Mucosa of stomach (tissue), 1 donor: ENCODE measurements around the gene RBFA.
"Not testable (repeated sequence)": the region's sequence is repeated elsewhere in the genome, so short reads cannot be mapped to it uniquely, and the experiment has no call there.

Source experiments
- H3K27me3 ChIP-seq: one replicate; pipeline ENCODE4 v1.7.0; 2013; ENCODE audit warnings: mild to moderate bottlenecking, low read length; ENCODE audit not compliant: control insufficient read depth, insufficient read depth
- H3K36me3 ChIP-seq: one replicate; pipeline ENCODE4 v1.7.0; 2013; ENCODE audit warnings: low read length; ENCODE audit not compliant: control insufficient read depth, insufficient read depth
- H3K4me1 ChIP-seq: one replicate; pipeline ENCODE4 v1.7.0; 2013; ENCODE audit warnings: mild to moderate bottlenecking, low read length; ENCODE audit not compliant: control insufficient read depth, insufficient read depth
- H3K4me3 ChIP-seq: one replicate; pipeline ENCODE4 v1.7.0; 2013; ENCODE audit warnings: low read length
- H3K9ac ChIP-seq: one replicate; pipeline ENCODE4 v1.7.0; 2013; ENCODE audit warnings: mild to moderate bottlenecking, low read length, moderate library complexity
- H3K9me3 ChIP-seq: one replicate; pipeline ENCODE4 v1.7.0; 2013; ENCODE audit warnings: mild to moderate bottlenecking, low read length, moderate library complexity; ENCODE audit not compliant: control insufficient read depth
- donor health status: Pancreatic carcinoma.

Gene RBFA

DNA sequence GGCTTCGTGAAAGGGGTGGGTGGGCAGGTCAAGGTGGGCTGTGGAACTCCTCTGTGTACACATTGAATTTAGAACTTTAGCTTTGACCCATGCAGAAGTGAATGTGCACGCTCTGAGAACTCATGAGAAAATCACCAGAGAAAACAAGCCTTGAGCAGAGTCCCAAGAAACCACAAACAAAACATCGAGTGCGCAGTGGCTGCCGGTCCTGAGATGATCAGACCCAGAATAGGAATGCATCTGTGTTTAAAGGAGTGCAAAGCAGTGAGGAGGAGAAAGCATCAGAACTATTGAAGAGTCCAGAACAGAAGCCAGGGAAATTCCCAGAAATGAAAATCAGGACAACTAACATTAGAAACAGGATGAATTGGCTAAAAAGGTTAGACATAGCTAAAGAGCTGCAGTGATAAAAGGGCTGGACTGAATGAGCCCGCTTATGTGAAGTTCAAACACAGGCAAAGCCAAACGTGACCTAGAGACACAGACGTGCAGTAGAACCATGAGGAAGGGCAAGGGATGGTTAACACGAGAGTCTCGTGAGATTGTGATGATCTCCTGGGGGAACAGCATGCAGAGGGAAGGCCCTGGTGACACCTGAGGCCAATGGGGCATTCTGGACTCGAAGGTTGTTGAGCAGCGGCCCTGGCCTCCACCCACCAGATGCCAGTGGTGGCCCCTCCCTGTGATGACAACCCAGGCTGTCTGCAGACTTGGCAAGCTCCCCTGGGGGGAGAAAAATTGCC is 29.5 kb upstream of the RBFA start:
- Histone ChIP-seq H3K4me3 (no peak overlapping the region), H3K9me3 (no peaks in the 10 kb centered on the region), H3K9ac (no peak overlapping the region), H3K4me1 (no peaks in the 10 kb centered on the region), H3K36me3 (no peaks in the 10 kb centered on the region), H3K27me3 (no peaks in the 10 kb centered on the region)

DNA sequence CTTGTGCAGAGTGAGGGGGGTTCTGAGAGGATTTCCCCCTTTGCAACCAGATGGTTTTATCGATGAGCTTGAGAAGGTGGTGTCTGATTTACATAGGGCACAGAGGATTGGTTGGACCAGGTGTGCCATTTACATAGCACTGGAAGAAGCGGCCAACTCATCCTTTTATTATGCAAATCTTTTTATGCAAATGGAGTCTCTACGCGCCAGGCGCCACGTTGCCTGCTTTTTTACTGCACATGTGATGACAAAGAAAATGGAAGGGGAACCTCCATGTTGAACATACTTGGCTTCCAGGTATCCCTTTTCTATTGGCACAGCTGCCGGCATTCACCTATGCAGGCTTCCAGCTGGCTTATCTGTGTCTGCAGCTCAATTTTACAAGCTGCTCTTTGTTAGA is 27.5 kb upstream of the RBFA start:
- H3K4me1 ChIP-seq: no peaks in the 10 kb centered on the region
- H3K4me3 ChIP-seq: no peak overlapping the region
- no peaks in the 10 kb centered on the region for H3K9me3 ChIP-seq
- no peak overlapping the region for H3K9ac ChIP-seq
- H3K27me3 ChIP-seq: no peaks in the 10 kb centered on the region
- H3K36me3 ChIP-seq: no peaks in the 10 kb centered on the region

DNA sequence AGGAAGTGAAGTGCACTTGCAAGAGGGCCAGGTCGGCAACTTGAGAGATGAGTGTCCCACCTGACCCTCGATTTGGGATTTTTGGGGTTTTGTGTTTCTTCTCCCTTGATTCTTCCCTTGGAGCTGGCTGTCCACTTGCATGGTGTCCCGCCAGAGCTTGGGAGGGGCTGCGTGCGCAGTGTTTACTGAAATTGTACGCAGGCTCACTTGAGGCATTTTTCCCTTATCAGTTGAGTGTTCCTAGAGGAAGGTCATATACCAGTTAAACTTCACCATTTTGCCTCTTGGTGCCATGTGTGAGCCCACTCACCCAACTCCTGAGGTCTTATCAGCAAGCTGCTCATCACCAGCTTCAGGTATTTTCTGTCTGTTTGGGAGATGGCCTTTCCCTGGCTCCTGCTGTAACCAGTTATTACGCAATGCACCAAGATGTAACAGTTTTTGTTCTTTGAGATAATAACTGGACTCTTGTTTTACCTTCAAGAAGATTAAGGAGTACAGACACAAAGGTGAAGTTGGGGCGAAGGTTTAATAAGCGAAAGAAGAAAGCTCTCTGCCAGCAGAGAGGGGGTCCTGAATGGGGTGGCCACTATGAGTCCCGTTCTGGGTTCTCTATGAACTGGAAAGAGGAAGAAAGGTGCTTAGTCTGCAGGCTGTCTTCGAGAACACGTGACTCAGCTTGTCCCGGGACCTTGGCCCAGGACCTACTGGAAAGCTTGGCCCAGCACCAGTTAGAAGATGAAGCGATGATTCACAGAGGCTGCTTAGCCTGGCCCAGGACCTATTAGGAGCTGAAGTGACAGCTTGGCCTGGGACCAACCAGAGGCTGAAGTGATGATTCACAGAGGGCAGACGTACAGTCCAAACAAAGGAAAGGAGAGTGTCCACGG is 24.3 kb upstream of the RBFA start:
- Histone ChIP-seq H3K4me3 (no peak overlapping the region), H3K27me3 (no peaks in the 10 kb centered on the region), H3K9ac (no peak overlapping the region), H3K36me3 (no peaks in the 10 kb centered on the region), H3K9me3 (no peaks in the 10 kb centered on the region), H3K4me1 (no peaks in the 10 kb centered on the region)

DNA sequence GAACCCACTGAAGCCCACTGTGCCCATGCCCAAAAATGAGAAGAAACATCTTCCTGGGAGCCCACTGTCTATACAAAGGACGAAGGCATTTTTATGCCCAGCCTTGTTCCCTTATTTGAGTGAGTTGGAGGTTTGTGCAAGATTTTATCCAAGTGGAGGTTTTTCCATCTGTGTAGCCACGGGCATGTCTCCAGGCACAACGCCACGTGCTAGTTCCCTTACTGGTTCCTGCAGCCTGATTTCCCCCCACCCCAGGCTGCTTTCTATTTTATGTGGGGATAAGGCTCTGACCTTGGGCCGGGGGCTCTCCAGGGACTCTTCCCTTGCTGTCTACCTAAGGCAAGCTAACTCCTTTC is 23.7 kb upstream of the RBFA start:
- no peaks in the 10 kb centered on the region for H3K9me3 ChIP-seq
- no peaks in the 10 kb centered on the region for H3K27me3 ChIP-seq
- H3K4me3 ChIP-seq: no peak overlapping the region
- no peaks in the 10 kb centered on the region for H3K4me1 ChIP-seq
- H3K36me3 ChIP-seq: no peaks in the 10 kb centered on the region
- H3K9ac ChIP-seq: no peak overlapping the region

DNA sequence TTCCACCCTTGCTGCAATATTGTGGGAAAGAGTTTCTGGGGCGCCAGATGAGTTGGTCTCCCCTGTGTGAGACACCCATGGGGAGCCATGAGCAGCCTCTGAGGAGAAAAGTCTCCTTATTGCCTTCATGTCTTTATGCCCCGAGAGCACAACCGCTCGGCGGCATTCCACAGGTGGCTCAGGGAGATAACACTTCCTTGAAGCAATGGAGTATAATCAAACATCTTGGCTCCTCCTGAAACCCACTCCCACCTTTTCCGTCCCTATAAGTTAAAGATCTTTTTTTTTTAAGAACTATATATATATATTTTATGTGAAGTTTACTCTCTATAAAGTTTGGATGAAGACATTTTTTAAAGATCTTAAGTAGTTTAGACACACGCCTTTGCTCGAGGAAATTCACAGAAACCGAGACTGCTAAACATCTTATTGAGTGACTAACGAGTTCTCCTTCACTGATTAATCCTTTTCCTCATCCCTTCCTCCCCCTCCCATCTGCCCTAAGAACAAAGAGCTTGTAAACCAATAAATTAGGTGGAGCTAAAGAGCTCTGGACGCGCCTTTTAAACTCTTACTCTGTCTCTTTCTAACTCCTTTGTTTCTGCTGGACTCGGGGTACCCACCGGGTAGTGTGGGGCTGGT is 22.6 kb upstream of the RBFA start:
- H3K9ac ChIP-seq, H3K9me3 ChIP-seq, H3K36me3 ChIP-seq, H3K27me3 ChIP-seq, H3K4me1 ChIP-seq, H3K4me3 ChIP-seq: not testable (repeated sequence)

DNA sequence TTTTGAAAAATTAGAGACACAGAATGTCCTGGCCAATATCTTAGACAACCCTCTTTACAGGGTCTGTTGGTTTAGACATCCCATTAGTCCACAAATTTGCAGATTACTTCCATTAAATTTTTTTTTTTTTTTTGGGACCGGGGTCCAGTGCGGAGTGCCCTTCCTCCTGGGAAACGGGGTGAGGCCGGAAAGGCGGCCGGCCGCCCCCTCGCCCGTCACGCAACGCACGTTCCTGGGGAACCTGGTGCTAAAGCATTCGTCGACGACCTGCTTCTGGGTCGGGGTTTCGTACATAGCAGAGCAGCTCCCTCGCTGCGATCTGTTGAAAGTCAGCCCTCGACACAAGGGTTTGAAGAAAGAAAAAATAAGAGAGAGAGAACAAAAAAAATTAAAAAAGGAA is 21.5 kb upstream of the RBFA start:
- no peaks in the 10 kb centered on the region for H3K4me1 ChIP-seq
- no peaks in the 10 kb centered on the region for H3K9me3 ChIP-seq
- no peaks in the 10 kb centered on the region for H3K36me3 ChIP-seq
- no peak overlapping the region for H3K9ac ChIP-seq
- no peaks in the 10 kb centered on the region for H3K27me3 ChIP-seq
- no peak overlapping the region for H3K4me3 ChIP-seq

DNA sequence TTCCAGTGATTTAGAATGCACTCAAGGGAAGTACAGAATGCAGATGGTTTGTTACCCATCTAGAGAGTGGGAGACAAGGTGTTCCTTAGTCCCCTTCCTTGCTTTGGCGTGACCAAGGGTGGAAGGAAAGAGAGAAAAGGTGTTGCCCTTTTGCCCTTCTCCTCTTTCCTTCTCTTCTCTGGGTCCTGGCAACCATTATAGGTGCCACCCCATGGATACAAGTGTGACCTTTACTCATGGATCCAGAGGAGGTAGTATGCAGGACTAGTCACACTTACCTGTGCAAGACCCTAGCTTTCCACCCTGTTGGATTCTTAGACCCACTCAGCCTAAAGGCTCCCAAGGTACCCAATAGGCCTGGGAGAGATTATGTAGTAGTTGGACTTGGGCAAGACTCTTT is 11.6 kb upstream of the RBFA start:
- H3K9ac ChIP-seq: no peak overlapping the region
- peaks cover 9% of the 10 kb centered on the region for H3K9me3 ChIP-seq
- no peaks in the 10 kb centered on the region for H3K27me3 ChIP-seq
- H3K4me3 ChIP-seq: no peak overlapping the region
- no peaks in the 10 kb centered on the region for H3K4me1 ChIP-seq
- H3K36me3 ChIP-seq: no peaks in the 10 kb centered on the region

DNA sequence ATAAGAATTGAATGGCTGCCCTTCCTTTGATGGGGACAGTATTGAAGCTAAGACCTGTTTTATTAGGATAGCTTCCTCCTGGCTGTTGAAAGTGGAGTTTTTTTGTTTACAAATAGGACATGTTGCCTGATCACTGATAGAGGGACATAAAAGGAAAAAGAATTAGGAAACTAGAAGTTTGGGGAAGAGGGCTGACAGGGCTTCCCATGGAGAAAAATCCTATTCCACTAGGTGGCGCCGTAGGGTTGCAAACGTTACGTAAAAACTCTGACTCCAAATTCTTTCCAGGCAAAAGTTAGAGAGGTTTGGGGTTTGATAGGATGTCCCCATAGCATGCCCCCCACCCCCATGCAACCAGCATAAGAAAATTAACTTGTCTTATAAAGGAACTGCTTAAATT is 11.1 kb upstream of the RBFA start:
- no peaks in the 10 kb centered on the region for H3K4me1 ChIP-seq
- no peaks in the 10 kb centered on the region for H3K36me3 ChIP-seq
- H3K4me3 ChIP-seq: no peak overlapping the region
- H3K9ac ChIP-seq: no peak overlapping the region
- H3K27me3 ChIP-seq: no peaks in the 10 kb centered on the region
- H3K9me3 ChIP-seq: peaks cover 9% of the 10 kb centered on the region

DNA sequence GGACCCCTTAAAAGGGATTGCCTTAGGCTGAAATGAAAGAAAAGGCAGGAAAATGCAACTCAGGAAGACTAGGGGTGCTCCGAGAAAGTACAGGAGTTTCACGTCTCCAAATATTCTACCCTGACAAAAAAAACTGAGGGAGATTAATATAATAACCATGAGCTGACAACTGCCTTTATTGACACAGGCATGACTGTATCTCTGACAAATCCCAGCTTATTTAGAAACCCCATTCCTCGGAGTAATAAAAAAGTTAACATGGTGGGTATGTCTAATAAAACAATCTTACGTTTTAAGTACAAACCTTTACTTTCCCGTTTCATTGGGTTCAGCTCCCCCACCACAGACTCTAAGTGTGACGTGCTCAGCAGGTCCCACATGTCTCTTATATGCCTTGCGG is 7.9 kb upstream of the RBFA start:
- Histone ChIP-seq H3K36me3 (no peaks in the 10 kb centered on the region), H3K4me3 (no peak overlapping the region), H3K27me3 (no peaks in the 10 kb centered on the region), H3K4me1 (no peaks in the 10 kb centered on the region), H3K9me3 (peaks cover 9% of the 10 kb centered on the region), H3K9ac (no peak overlapping the region)

DNA sequence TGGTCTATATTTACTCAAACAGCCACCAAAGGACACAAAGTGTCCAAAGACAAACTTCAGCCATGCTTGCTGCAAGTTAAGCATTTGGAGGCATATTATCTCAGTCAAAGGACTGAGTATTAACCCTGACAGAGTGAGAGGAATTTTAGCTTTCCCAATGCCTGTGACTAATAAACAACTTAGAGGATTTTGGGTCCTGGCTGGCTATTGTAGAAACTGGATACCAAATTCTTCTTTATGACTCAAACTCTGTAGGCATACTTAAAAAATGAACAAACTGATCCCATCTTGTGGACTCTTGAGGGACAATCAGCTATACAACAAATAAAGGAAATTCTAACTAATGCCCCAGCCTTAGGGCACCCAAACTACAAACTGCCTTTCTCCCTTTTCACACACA is 6.5 kb upstream of the RBFA start:
- H3K4me1 ChIP-seq, H3K9me3 ChIP-seq, H3K36me3 ChIP-seq, H3K9ac ChIP-seq, H3K27me3 ChIP-seq, H3K4me3 ChIP-seq: not testable (repeated sequence)

DNA sequence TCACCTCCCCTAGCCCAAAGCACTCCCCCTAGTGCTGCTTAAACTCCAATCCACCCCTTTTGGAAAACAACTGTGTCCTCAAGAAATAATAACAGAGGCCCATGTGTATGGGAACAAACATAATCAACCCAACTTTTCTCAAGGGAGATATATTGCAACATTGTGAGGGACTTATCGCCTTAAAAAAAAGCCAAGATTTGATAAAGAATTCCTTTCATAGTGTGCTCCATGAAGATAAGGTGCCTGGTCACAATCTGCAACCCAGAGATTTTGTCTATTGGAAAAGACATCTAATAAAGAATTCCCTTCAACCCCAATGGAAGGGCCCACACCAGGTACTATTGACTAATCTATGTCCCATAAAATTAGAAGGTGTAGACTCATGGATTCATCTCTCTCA is 4.5 kb upstream of the RBFA start:
- H3K36me3 ChIP-seq: no peaks in the 10 kb centered on the region
- no peak overlapping the region for H3K4me3 ChIP-seq
- no peak overlapping the region for H3K9ac ChIP-seq
- no peaks in the 10 kb centered on the region for H3K27me3 ChIP-seq
- no peaks in the 10 kb centered on the region for H3K4me1 ChIP-seq
- H3K9me3 ChIP-seq: no peaks in the 10 kb centered on the region
